ENCODE results near the gene PCOLCE2.

Gene PCOLCE2, protein sequence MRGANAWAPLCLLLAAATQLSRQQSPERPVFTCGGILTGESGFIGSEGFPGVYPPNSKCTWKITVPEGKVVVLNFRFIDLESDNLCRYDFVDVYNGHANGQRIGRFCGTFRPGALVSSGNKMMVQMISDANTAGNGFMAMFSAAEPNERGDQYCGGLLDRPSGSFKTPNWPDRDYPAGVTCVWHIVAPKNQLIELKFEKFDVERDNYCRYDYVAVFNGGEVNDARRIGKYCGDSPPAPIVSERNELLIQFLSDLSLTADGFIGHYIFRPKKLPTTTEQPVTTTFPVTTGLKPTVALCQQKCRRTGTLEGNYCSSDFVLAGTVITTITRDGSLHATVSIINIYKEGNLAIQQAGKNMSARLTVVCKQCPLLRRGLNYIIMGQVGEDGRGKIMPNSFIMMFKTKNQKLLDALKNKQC

GRCh38 chr3:142888481-142889211, at the start of gene PCOLCE2:
Gene PCOLCE2, minus strand, starts transcription at chr3:142889083. Its CDS starts 187 bp downstream, at chr3:142888896.
- DNase-seq = no peak

DNA sequence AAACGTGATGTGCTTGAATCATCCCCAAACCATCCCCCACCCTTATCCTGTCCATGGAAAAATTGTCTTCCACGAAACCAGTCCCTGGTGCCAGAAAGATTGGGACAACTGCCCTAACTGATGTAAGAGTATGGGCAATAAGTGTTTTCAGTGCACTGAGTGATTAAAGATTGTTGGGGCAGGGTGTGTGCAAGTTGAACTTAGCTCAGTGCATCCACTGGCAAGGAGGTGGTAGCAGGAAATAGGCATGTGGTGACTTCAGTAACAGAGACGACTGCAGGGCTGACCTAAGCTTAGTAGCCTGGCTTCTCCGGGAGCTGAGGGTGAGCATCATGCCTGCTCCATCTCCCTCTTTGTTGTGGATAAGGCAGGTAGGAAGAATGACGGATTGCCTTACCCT, 47.1 kb upstream of the PCOLCE2 start:
- no peak for DNase-seq

DNA sequence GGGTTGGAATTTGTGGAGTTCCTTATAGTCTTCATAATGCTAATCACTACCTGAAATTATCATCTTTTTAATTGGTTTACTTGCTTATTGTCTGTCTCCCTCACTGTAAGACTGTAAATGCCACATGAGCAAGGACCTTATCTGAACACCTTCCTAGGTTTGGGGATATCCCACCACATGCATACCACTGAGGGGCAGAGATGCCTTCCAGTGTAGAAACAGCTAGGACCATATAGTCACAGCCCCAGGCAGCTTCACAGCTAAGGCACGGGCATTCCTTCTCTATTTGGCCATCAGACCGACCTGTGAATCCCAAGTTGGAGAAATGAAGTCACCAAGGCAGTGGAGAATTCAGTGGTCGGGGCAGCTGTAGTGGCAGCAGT, 46.0 kb upstream of the PCOLCE2 start:
- no peak for DNase-seq

DNA sequence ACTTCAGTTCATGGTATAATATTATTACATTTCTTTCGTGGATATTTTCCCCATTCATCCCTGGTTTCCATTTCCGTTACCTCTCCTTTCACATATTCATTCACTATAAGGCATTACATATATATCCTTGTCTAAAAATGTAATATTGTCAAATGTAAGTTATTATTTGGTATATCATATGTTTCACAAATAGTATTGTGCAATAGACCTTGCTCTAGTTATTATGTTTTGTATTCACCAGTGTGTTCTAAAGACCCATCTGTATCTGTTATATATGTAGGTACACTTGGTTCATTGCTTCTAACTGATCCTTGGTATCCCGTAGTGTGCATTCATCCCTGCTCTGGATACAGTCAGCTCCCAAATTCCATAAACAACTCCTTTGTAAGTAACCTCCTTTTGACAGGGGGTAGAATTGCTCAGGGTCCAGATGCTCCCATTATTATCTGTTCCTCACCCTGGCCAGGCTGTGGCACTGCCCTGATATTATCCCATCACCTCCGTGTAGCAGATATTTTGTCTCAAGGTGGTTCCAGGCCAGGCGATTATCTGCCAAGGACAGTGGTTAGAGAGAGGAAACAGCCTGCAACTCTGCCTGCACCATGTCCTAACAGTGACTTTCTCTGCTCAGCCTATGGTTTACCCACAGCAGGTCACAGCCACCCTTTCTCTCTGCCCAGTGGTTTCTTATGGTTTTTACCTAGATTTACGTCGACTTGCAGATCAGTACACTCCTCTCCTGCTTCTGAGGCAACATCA, 45.4 kb upstream of the PCOLCE2 start:
- no peak for DNase-seq

DNA sequence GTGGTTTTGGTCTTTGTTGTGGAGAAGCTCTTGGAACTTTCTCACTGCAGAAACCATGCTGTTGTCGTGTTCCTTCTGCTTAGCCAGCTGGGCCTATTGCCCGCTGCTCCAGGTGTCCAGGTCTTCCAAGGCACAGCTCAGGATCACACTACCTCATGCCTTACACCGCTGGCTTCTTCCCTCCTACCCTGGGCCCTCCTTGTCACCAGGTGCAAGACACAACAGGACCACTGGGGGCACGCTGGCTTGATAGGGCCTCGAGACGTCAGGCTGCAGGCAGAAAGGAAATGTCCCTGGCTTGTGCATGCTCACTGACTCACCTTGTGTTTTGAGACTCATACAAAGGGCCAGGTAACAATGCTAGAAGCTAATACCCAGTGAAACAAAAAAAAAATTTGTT, 42.3 kb upstream of the PCOLCE2 start:
- DNase-seq = no peak

GRCh38 chr3:142930463-142930862, 41.6 kb upstream of the PCOLCE2 start:
- no peak for DNase-seq

DNA sequence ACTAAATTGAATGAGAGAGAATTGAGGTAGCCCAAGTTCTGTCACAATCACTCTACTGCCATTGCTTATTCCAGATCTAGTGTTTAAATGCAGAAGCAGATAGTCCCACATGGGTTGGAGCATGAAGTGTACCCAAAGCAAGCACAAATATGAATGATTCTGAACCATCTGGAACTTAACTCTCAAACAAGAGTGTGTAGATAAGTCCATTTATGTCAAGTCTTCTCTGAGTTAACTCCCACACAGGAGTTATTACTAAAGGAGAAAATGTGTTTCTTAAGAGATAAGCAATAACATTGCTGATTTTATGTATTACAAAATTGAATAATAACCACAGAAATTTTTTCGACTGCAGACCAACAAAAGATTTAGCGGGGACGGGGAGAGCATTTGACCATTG, 41.0 kb upstream of the PCOLCE2 start:
- no peak for DNase-seq

- no peak for DNase-seq
Observed at GRCh38 chr3:142929109-142929508, 40.2 kb upstream of the PCOLCE2 start.

DNA sequence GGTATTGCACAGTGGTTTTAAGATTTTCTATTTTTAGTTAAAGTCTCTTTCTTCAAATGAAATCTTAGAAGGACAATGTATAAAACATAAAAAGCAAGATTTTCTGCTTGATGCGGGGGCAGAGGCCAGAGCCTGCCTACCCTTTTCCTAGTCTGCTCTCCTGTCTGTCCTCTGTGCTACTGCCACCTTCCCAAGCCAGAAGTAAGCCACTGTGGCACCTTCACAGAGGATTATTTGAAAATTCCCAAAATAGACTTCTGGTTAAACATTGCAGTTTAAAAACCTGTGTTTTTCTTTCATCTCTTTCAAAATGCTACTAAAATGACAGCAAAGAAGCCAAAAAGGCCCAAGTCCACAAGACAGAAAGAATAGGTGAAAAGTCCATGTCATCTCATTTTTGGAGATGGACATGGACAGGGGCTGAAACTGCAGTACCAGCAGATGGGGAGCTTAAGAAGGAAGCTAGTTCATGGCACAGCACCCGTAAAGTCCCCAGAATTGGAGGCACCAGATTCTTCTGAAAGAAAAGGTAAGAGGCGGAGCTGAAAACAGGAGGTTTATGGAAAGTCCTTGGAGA, 37.6 kb upstream of the PCOLCE2 start:
- no peak for DNase-seq

DNA sequence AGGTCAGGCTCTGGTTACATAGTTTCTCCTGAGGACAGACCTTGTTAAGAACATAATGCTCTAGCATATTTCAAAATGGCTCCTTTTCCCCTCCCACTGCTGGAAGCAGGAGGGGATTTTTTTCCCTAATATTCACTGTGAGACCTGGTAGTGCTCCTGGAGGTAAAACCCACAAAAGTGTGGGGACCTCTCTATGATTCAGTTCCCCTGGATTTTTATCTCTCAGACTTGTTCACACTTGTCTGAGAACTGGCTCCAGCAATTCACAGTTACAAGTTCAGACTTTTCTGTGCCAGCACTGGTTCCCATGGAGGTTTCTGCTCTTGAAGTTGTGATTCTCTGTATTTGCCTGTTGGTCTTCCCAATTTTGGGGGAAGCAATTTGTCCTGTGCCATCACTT, 36.3 kb upstream of the PCOLCE2 start:
- DNase-seq = no peak

DNA sequence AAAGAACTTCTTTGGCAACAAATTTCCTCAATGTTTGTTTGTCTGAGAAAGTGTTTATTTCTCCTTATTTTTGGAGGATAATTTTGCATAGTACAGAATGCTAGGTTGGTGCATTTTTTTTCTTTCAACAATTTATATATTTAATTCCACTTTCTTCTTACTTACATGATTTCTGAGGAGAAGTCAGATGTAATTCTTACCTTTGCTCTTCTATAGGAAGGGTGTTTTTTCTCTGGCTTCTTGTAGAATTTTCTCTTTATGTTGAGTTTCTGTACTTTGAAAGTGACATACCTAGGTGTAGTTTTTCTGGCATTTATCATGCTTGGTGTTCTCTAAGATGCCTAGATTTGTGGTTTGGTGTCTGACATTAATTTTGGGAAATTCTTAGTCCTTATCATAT, 34.8 kb upstream of the PCOLCE2 start:
- DNase-seq = no peak

- no peak for DNase-seq
Observed at GRCh38 chr3:142916605-142917004, 27.7 kb upstream of the PCOLCE2 start.

GRCh38 chr3:142915636-142916035, 26.8 kb upstream of the PCOLCE2 start:
- no peak for DNase-seq

DNA sequence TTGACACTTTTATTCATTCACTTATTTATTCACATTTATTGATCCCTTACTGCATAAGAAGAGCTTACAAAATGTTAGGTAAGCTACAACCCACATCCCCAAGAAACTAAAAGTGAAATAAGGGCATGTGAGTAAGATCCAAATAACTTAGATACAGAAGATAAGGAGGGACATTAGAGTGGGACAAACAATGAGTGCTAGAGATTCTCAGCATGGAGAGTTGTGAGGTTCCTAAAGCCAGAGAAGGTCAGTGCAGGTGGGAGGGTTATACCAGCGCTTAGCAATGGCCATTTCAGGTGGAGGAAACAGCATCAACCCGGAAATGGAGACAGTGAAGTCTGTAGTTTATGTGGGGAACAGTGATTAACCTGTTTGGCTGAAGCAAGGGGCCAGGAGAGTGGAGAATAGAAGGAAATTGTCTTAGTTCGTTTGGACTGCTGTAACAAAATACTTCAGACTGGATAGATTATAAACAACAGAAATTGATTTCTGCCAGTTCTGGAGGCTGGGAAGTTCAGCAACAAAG, 25.5 kb upstream of the PCOLCE2 start:
- DNase-seq = no peak

- DNase-seq = no peak
Observed at GRCh38 chr3:142913432-142913831, 24.5 kb upstream of the PCOLCE2 start.

DNA sequence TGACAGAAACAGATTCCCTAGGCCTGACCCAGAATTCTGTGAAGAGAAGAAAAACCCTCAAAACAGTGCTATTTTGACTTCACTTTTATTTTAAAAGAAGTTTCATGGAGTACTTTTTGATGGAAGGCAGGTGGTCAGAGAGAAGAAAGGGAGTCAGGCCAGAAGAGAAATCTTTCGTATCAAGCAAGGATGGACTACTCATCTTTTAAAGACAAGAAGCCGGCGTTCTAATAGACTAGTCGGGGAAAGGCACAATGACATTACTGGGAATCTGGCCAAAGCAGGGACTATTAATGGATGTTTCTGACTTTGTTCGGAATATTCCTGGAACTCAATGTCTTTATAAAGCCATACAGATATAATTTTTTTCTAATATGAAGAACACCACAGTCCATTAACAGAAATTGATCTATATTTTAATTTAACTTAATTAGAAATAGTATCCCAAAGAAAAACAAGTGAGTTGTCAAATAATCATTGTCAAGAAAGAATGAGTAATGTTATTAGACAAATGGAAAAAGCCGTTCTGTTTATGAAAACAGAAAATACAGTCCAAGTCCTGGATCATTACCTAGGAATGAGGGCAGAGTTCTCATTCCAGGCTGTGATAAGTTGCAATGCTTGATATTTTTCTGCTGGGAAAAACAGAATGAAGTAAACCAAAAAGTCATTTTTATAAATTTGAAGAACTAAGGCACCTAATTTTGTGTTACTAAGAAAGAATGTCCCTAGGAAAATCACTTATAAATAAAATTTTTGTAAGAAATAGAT, 23.7 kb upstream of the PCOLCE2 start:
- DNase-seq = no peak

- no peak for DNase-seq
Observed at GRCh38 chr3:142910280-142910679, 21.4 kb upstream of the PCOLCE2 start.

DNA sequence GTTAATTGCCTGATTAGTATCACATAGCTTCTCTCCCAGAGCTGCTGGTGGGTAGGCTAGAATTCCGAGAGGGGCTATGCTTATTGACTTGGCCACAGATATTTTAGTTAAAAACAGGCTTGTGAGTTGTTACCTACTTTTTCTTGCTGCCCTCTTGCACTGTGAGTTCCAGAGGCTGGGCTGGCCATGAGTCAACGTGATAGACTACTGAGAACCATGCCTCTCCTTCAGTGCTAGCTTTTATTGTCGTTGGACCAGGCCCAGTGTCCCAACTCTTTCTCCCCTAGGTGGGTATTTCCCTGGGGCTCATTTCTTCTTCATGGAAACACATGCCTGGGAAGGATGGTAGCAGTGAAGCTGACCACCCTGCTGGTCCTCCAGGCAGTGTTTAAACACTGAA, 20.4 kb upstream of the PCOLCE2 start:
- DNase-seq = no peak

GRCh38 chr3:142907996-142908395, 19.1 kb upstream of the PCOLCE2 start:
- DNase-seq = no peak

DNA sequence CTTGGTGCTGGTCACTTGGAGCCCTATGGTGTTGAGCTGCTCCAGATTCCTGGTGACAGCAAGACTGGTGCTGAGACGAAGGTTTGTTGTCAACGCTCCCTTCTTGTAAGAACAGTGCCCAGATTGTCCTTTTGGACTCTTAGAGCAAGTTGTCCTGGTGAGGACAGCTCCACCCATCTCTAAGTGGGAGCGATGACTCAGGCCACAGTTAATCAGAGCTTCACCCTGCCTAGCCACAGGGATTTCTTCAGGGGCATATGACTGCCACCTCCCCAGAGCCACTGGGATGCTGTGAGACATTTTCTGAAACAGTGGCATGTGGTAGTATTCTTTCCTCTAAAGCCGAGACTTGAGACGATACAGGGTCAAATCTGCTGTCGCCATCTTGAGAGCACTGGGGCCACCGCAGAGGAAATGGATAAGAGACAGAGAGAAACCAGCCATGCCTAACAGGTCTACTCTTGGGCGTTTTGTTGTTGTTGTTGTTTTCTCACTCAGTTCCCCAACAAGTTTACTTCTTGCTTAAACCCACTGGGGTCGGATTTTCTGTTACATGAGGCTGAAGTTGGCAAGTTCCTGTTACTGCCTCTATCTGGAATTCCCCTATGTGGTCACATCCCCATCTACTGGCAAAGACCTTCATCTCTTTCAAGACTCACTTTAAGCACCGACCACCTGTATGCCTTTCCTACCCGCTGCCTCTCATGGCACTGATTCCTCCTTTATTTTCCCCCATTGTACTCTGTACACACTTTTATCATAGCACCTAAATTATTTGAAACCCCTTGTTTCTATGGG, 16.0 kb upstream of the PCOLCE2 start:
- DNase-seq = no peak

- DNase-seq = no peak
Observed at GRCh38 chr3:142902356-142902755, 13.5 kb upstream of the PCOLCE2 start.
